Endodermal cell (in vitro differentiated cells): Measurements from ENCODE around the gene TUBGCP6. TPM values are rescaled to one million over a fixed set of nuclear protein-coding genes. Genes with fewer than 3 reads are reported as not detected.

Source experiments
- DNase-seq: peaks from one replicate; pipeline ENCODE4 v3.0.0-alpha.2; 2017
- H3K27ac ChIP-seq: 2 replicates; pipeline ENCODE4 v1.5.1; 2013; ENCODE audit warnings: mild to moderate bottlenecking, low read depth, low read length, moderate library complexity
- H3K27me3 ChIP-seq: 2 replicates; pipeline ENCODE4 v1.6.1; 2013; ENCODE audit warnings: mild to moderate bottlenecking, low read length, moderate library complexity; ENCODE audit not compliant: insufficient read depth, control insufficient read depth, poor library complexity, severe bottlenecking
- H3K36me3 ChIP-seq: 2 replicates; pipeline ENCODE4 v1.7.0; 2013; ENCODE audit warnings: mild to moderate bottlenecking, low read length, moderate library complexity; ENCODE audit not compliant: control insufficient read depth, insufficient read depth
- H3K4me1 ChIP-seq: one replicate; pipeline ENCODE4 v1.7.0; 2013; ENCODE audit warnings: low read length; ENCODE audit not compliant: control insufficient read depth, insufficient read depth
- H3K4me3 ChIP-seq: 2 replicates; pipeline ENCODE4 v1.5.1; 2013; ENCODE audit warnings: mild to moderate bottlenecking, low read length, moderate library complexity
- H3K9ac ChIP-seq: 2 replicates; pipeline ENCODE4 v1.6.1; 2013; ENCODE audit warnings: mild to moderate bottlenecking, low read length, moderate library complexity; ENCODE audit not compliant: poor library complexity, severe bottlenecking; ENCODE audit errors: extremely low read depth
- H3K9me3 ChIP-seq: 2 replicates; pipeline ENCODE4 v1.6.1; 2013; ENCODE audit warnings: mild to moderate bottlenecking, low read length, moderate library complexity; ENCODE audit not compliant: control insufficient read depth
- H3K27ac Mint-ChIP-seq: 2 replicates; pipeline ENCODE4 v1.8.0; 2020; ENCODE audit warnings: mixed read lengths
- H3K27me3 Mint-ChIP-seq: 2 replicates; pipeline ENCODE4 v1.8.0; 2021; ENCODE audit warnings: mild to moderate bottlenecking, mixed read lengths; ENCODE audit not compliant: insufficient read depth
- H3K36me3 Mint-ChIP-seq: 2 replicates; pipeline ENCODE4 v1.8.0; 2020; ENCODE audit warnings: low read depth, mixed read lengths
- H3K4me1 Mint-ChIP-seq: 2 replicates; pipeline ENCODE4 v1.8.0; 2020; ENCODE audit warnings: mixed read lengths
- H3K4me3 Mint-ChIP-seq: 2 replicates; pipeline ENCODE4 v1.8.0; 2020; ENCODE audit warnings: mild to moderate bottlenecking, moderate library complexity, mixed read lengths
- H3K9me3 Mint-ChIP-seq: 2 replicates; pipeline ENCODE4 v1.8.0; 2020; ENCODE audit warnings: mild to moderate bottlenecking, mixed read lengths
- CTCF ChIP-seq: fragments of 200-600 bp; sonication (generic); conservative IDR thresholded peaks from 2 replicates; pipeline ENCODE4 v1.5.0; 2021; ENCODE audit warnings: antibody characterized with exemption, mild to moderate bottlenecking
- WGBS, 2 experiments: methylation state at CpG; one replicate each; pipeline versions ENCODE4 v1.1.5 to v1.1.7; 2013; ENCODE audit warnings: missing lambda C conversion rate in 2 of 2, mixed read lengths in 1 of 2; ENCODE audit not compliant: insufficient coverage in 1 of 2, insufficient read length in 1 of 2; 5-methylcytosine and 5-hydroxymethylcytosine counted together
- total RNA-seq, 2 donors: library from RNA; stranded (reverse); fragmentation: NEBNext Ultra II Directional in 1 of 2; extraction: Animal tissue kit (Norgen Biotek cat#: 25700) in 1 of 2; gene quantifications; 2 replicates in 1 of 2; 3 replicates in 1 of 2; pipeline ENCODE4 v1.2.1, GENCODE V29; 2021

TUBGCP6 gene
- total RNA-seq, 2 donors from 2014 or later, result 43.7 to 46.0 TPM

DNA sequence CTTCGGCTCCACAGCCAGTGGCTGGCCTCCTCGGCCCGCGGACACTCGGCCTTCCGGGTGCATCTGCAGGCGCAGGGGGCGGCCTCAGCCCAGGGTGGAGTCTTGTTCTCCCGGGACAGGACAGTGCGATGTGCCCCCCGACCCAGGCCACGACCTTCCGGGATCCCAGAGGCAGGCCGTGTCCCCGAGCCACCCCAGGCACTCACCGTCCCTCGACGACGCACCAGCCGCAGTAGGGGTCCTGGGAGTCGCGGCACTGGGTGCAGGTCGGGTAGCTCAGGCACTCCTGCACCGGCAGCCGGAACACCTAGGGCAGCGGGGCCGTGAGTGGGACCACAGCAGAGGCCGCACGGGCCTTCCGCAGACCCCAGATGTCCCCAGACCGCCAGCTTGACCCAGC, 42.9 kb upstream of the TUBGCP6 start:
- peaks cover 18% of the 10 kb centered on the region for H3K36me3 ChIP-seq
- Mint-ChIP-seq H3K4me3 (no peak overlapping the region), H3K27me3 (no peaks in the 10 kb centered on the region), H3K4me1 (peaks cover 2% of the 10 kb centered on the region), H3K36me3 (peaks cover 19% of the 10 kb centered on the region), H3K9me3 (no peaks in the 10 kb centered on the region), H3K27ac (no peak overlapping the region)
- 95 to 96% methylated on average over 18 to 31 of the region's 31 CpGs for WGBS, 2 experiments
- no peak for DNase-seq
- no peaks in the 10 kb centered on the region for H3K9me3 ChIP-seq
- H3K4me3 ChIP-seq, result no peak overlapping the region
- no peak overlapping the region for H3K9ac ChIP-seq
- no peak overlapping the region for H3K27ac ChIP-seq
- H3K27me3 ChIP-seq, result no peaks in the 10 kb centered on the region
- no peak for TF ChIP-seq CTCF
- H3K4me1 ChIP-seq, result peaks cover under 1% of the 10 kb centered on the region

DNA sequence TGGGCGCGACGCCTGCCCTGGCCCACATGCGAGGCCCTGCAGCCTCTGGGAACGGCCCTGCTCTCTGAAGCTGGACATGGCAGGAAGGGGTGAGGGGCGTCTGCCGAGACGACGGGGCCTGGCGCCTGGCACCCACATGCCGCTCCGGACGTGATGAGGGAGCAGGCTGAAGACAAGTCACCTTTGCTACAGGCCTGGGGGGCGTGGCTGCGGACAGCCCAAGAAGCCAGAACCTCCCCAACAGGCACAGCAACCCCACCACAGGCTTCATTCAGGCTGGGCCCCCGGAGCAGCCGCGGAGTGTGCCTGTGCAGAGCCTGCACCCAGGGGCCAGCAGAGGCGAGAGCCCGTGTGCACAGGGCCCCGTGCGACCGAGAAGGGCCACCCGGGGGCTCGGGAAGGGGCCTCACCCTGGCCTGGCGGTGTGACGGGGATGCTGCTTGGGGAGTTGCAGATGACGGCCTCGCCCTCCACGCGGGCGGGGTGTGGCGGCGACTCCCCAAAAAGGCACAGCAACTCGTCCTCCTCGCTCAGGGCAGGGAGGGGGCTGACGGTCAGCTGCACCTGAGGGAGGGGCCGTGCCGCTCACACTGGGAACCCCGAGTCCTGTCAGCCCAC, 42.0 kb upstream of the TUBGCP6 start:
- H3K27ac ChIP-seq, result no peak overlapping the region
- H3K9ac ChIP-seq, result no peak overlapping the region
- no peaks in the 10 kb centered on the region for H3K9me3 ChIP-seq
- Mint-ChIP-seq H3K4me3 (no peak overlapping the region), H3K36me3 (peaks cover 22% of the 10 kb centered on the region), H3K9me3 (no peaks in the 10 kb centered on the region), H3K4me1 (no peaks in the 10 kb centered on the region), H3K27me3 (no peaks in the 10 kb centered on the region), H3K27ac (no peak overlapping the region)
- no peaks in the 10 kb centered on the region for H3K4me1 ChIP-seq
- H3K4me3 ChIP-seq, result no peak overlapping the region
- no peaks in the 10 kb centered on the region for H3K27me3 ChIP-seq
- DNase-seq, result no peak
- TF ChIP-seq CTCF, result no peak
- peaks cover 20% of the 10 kb centered on the region for H3K36me3 ChIP-seq
- WGBS, 2 experiments, result 96 to 97% methylated on average over 31 to 40 of the region's 40 CpGs

DNA sequence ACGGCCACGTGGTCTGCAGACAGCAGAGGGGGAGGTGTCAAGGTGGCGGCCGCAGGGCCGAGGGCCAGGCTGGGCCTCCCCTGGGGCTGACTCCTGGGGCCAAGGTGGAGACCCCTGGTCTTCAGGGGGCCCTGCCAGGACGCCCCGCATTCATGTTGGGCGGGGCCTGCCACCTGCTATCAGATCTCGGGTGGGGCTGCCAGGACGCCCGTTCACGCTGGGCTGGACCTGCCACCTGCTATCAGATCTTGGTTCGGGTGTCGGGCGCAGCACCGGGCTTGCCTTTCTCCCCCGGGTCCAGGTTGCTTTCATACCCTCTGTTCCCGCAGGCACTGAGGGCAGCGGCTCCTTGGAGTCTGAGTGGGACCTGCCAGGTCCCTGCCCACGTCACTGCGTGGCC, 41.5 kb upstream of the TUBGCP6 start:
- no peaks in the 10 kb centered on the region for H3K9me3 Mint-ChIP-seq
- TF ChIP-seq CTCF, result no peak
- Histone ChIP-seq H3K4me3 (no peak overlapping the region), H3K9ac (no peak overlapping the region), H3K36me3 (peaks cover 20% of the 10 kb centered on the region), H3K4me1 (no peaks in the 10 kb centered on the region), H3K27ac (no peak overlapping the region), H3K27me3 (no peaks in the 10 kb centered on the region), H3K9me3 (no peaks in the 10 kb centered on the region)
- no peak overlapping the region for H3K27ac Mint-ChIP-seq
- 93 to 95% methylated on average over 5 to 21 of the region's 21 CpGs for WGBS, 2 experiments
- peaks cover 26% of the 10 kb centered on the region for H3K36me3 Mint-ChIP-seq
- H3K27me3 Mint-ChIP-seq, result no peaks in the 10 kb centered on the region
- DNase-seq, result no peak
- H3K4me1 Mint-ChIP-seq, result no peaks in the 10 kb centered on the region
- H3K4me3 Mint-ChIP-seq, result no peak overlapping the region
